GM13976 (cell line): ENCODE measurements around the gene GPR183.
A peak's percentile ranks its signal among the peaks of the same experiment; 100 is the strongest.

Source experiments
- DNase-seq: peaks from one replicate; pipeline ENCODE4 v3.0.0; 2012; ENCODE audit warnings: low spot score
- CTCF ChIP-seq: IDR thresholded peaks from 2 replicates; pipeline ENCODE4 v1.5.1; 2012; ENCODE audit warnings: borderline replicate concordance, mild to moderate bottlenecking; ENCODE audit not compliant: insufficient read depth; ENCODE audit errors: extremely low read depth, missing control alignments, control extremely low read depth
- in situ Hi-C: fragments of 300-500 bp; cut with MboI; formaldehyde crosslinking; loops from one replicate; pipeline ENCODE4 v1.12.0; 2022; ENCODE audit warnings: low sequenced_read_pairs, mixed read lengths, inconsistent platforms; ENCODE audit not compliant: unreplicated experiment

The GPR183 gene

GRCh38 chr13:99339736-99340397 lies 32.7 kb upstream of the GPR183 start:
- in situ Hi-C loops, result no loop called here
- no peak for DNase-seq
- no peak for TF ChIP-seq CTCF

GRCh38 chr13:99339230-99339721 lies 32.1 kb upstream of the GPR183 start:
- no peak for TF ChIP-seq CTCF
- in situ Hi-C loops, result no loop called here
- DNase-seq, result no peak

GRCh38 chr13:99335603-99336002 lies 28.4 kb upstream of the GPR183 start:
- DNase-seq, result peak; percentile 45
- in situ Hi-C loops, result no loop called here
- TF ChIP-seq CTCF, result no peak

GRCh38 chr13:99335087-99335486 lies 27.9 kb upstream of the GPR183 start:
- in situ Hi-C loops, result no loop called here
- DNase-seq, result no peak
- no peak for TF ChIP-seq CTCF

GRCh38 chr13:99334221-99334620 lies 27.0 kb upstream of the GPR183 start:
- DNase-seq, result no peak
- in situ Hi-C loops, result no loop called here
- no peak for TF ChIP-seq CTCF

GRCh38 chr13:99332456-99332855 lies 25.3 kb upstream of the GPR183 start:
- in situ Hi-C loops, result no loop called here

More at GRCh38 chr13:99332456-99332855, 25.3 kb upstream of the GPR183 start:
- TF ChIP-seq CTCF, result no peak
- DNase-seq, result no peak
